ENCODE results near the gene ABCB6. TPM values are rescaled to one million over a fixed set of nuclear protein-coding genes. Genes with fewer than 3 reads are reported as not detected.

The ABCB6 gene
- total and polyA plus RNA-seq, 10 of the 15 experiments (the other 5 are each of a cell fraction or from before 2014, with no cell fraction given) = 2.3 to 22.1 (median 13.8) TPM

- POLR2A ChIA-PET = interaction anchor here (0.6 kb wide), 1 partner anchor 12 kb away, joined by 3 read pairs; the partner anchor contains the start of gene DNAJB2
- intact Hi-C loops (cut with micrococcal nuclease; ENCODE audit: unreplicated experiment) = no loop called here
- BruUV-seq (replicated peaks) = no TSS peak
These were observed 48.1 kb upstream of the ABCB6 start for GRCh38 chr2:219266886-219267285.

More at GRCh38 chr2:219266886-219267285, 48.1 kb upstream of the ABCB6 start:
- H3K79me2 ChIP-seq (ENCODE audit: control insufficient read depth, insufficient read depth, low read length) = no peaks in the 10 kb centered on the region
- no peak for FAIRE-seq
- no peaks in the 10 kb centered on the region for H3K9me3 ChIP-seq (replicated peaks; ENCODE audit: control insufficient read depth, insufficient read depth, low read length)
- in situ Hi-C loops (cut with MboI) = no loop called here
- H3K27ac ChIP-seq (ENCODE audit: control insufficient read depth, insufficient read depth) = no peak overlapping the region
- WGBS (ENCODE audit: insufficient coverage, insufficient replicate concordance, low lambda C conversion rate, missing lambda C conversion rate) = 0% methylated on average over 1 of the region's 1 CpG
- H3K9ac ChIP-seq (ENCODE audit: control insufficient read depth, insufficient read depth, low read length) = no peak overlapping the region
- no peak for ATAC-seq
- H3K4me1 ChIP-seq (ENCODE audit: control insufficient read depth, insufficient read depth, low read length) = no peaks in the 10 kb centered on the region
- no peak overlapping the region for H3K4me2 ChIP-seq (ENCODE audit: control insufficient read depth, insufficient read depth)
- ChIA-PET CTCF (interaction anchor here (1.6 to 2.1 kb wide), 2 partner anchors 10 to 28 kb away, joined by 6 to 9 read pairs; no protein-coding TSS in a partner anchor), SMC1A (ENCODE audit: uncharacterized antibody, unreplicated experiment) (interaction anchor here (2.1 kb wide), 1 partner anchor 11 kb away, joined by 5 read pairs; no protein-coding TSS in a partner anchor), RAD21 (ENCODE audit: unreplicated experiment) (interaction anchor here (0.8 kb wide), 1 partner anchor 10 kb away, joined by 5 read pairs; no protein-coding TSS in a partner anchor)
- DNase-seq (ENCODE audit: low read depth, low spot score) = no peak
- no peak overlapping the region for H2AFZ ChIP-seq (ENCODE audit: control insufficient read depth, low read depth, low read length)
- H3K27me3 ChIP-seq (replicated peaks in 1 of 2; ENCODE audit: control insufficient read depth in 2 of 2, insufficient read depth in 2 of 2, low read length in 1 of 2) = no peaks in the 10 kb centered on the region
- no peak for TF ChIP-seq BCLAF1 (IDR thresholded peaks at IDR 0.05)
- no peak for TF ChIP-seq TCF12 (IDR thresholded peaks at IDR 0.05; ENCODE audit: low read depth, low read length)
- no peak for TF ChIP-seq REST (IDR thresholded peaks at IDR 0.05; ENCODE audit: low read depth, low read length)
- no peak for TF ChIP-seq SKIL (IDR thresholded peaks at IDR 0.05; ENCODE audit: low read depth, poor library complexity, severe bottlenecking)
- no peak overlapping the region for H3K4me3 ChIP-seq
- no peaks in the 10 kb centered on the region for H3K36me3 ChIP-seq (ENCODE audit: control insufficient read depth in 2 of 2, insufficient read depth in 2 of 2, low read length in 1 of 2)
- H4K20me1 ChIP-seq (ENCODE audit: control insufficient read depth, insufficient read depth) = no peaks in the 10 kb centered on the region

All from GM12878 (cell line).